Measurements from ENCODE around the gene CTNNA1. TPM values are rescaled to one million over a fixed set of nuclear protein-coding genes. Genes with fewer than 3 reads are reported as not detected.

The CTNNA1 gene
- total and polyA plus RNA-seq, 9 of the 15 experiments (the other 6 are each of a cell fraction or from before 2014, with no cell fraction given): 29.6 to 117 (median 89.1) TPM

- TF ChIP-seq ATF6 (CRISPR knock-in tag; IDR thresholded peaks at IDR 0.05) (no peak), SRSF7 (optimal IDR thresholded peaks at IDR 0.05; ENCODE audit: low read depth, low read length) (no peak), ZC3H11A (IDR thresholded peaks at IDR 0.05; ENCODE audit: low read depth, low read length) (no peak), RERE (CRISPR knock-in tag; IDR thresholded peaks at IDR 0.05; ENCODE audit: borderline replicate concordance) (no peak), HMGXB4 (CRISPR knock-in tag; IDR thresholded peaks at IDR 0.05) (no peak), ZKSCAN8 (CRISPR knock-in tag; IDR thresholded peaks at IDR 0.05) (no peak), ESRRA (IDR thresholded peaks at IDR 0.05; ENCODE audit: borderline replicate concordance, low read depth) (no peak), USF2 (CRISPR knock-in tag; IDR thresholded peaks at IDR 0.05) (no peak), E2F1 (CRISPR knock-in tag; IDR thresholded peaks at IDR 0.05) (no peak), ZNF121 (CRISPR knock-in tag; conservative IDR thresholded peaks at IDR 0.05) (no peak), MTA1 (IDR thresholded peaks at IDR 0.05; ENCODE audit: borderline replicate concordance) (no peak)
Observed at GRCh38 chr5:138705007-138705406, 48.2 kb upstream of the CTNNA1 start (continued).

Measured in K562 (cell line).